HEK293 (cell line): ENCODE results near the gene ROR2.
"Not testable (repeated sequence)": the region's sequence is repeated elsewhere in the genome, so short reads cannot be mapped to it uniquely, and the experiment has no call there.

Experiments
- CTCF ChIA-PET: fragments of 350-600 bp; formaldehyde crosslinking; extraction: SDS; loops from one replicate; lab custom pipeline; 2021; ENCODE audit warnings: antibody characterized with exemption; lab: Yijun Ruan, JAX
- POLR2A ChIA-PET: fragments of 300-600 bp; formaldehyde crosslinking; extraction: SDS; loops from one replicate; lab custom pipeline; 2020; ENCODE audit warnings: antibody characterized with exemption, inconsistent platforms; lab: Yijun Ruan, JAX
- H3K27ac ChIP-seq: fragments of 200-500 bp; sonication (Bioruptor generic); 2 replicates; pipeline ENCODE4 v1.5.1; 2014; ENCODE audit warnings: low read depth, low read length, control low read depth, inconsistent platforms; ENCODE audit errors: extremely low read depth
- H3K36me3 ChIP-seq, 2 experiments: fragments of 200-500 bp in 1 of 2; sonication (Bioruptor generic) in 1 of 2; 1 replicate in 1 of 2; 2 replicates in 1 of 2; pipeline ENCODE4 v1.5.1; 2014 to 2017; ENCODE audit warnings: inconsistent platforms in 2 of 2, low read length in 2 of 2; ENCODE audit not compliant: control insufficient read depth in 2 of 2, insufficient read depth in 1 of 2
- H3K4me1 ChIP-seq: fragments of 200-500 bp; sonication (Bioruptor generic); 2 replicates; pipeline ENCODE4 v1.5.1; 2014; ENCODE audit warnings: mild to moderate bottlenecking, low read length, inconsistent platforms; ENCODE audit not compliant: control insufficient read depth, insufficient read depth
- H3K4me3 ChIP-seq: 2 replicates; pipeline ENCODE4 v1.5.1; 2011; ENCODE audit warnings: low read depth, mild to moderate bottlenecking, control low read depth, low read length, moderate library complexity
- H3K9me3 ChIP-seq: fragments of 200-500 bp; sonication (Bioruptor generic); 2 replicates; pipeline ENCODE4 v1.5.1; 2014; ENCODE audit warnings: low read depth, low read length, inconsistent platforms; ENCODE audit not compliant: control insufficient read depth, insufficient read depth
- FEZF1 ChIP-seq: fragments of 450-650 bp; formaldehyde crosslinking; IDR thresholded peaks from 2 replicates; pipeline ENCODE4 v1.5.1; 2016; ENCODE audit warnings: missing biosample characterization, missing genetic modification characterization
- IKZF3 ChIP-seq: fragments of 450-650 bp; IDR thresholded peaks from 2 replicates; pipeline ENCODE4 v1.5.0; 2018; ENCODE audit warnings: missing biosample characterization, mild to moderate bottlenecking, missing genetic modification characterization, moderate library complexity
- KLF17 ChIP-seq: fragments of 450-650 bp; formaldehyde crosslinking; IDR thresholded peaks from 2 replicates; pipeline ENCODE4 v1.5.1; 2016; ENCODE audit warnings: missing biosample characterization, missing genetic modification characterization
- PRDM10 ChIP-seq: fragments of 450-650 bp; formaldehyde crosslinking; IDR thresholded peaks from 2 replicates; pipeline ENCODE4 v1.5.1; 2016; ENCODE audit warnings: missing biosample characterization, missing genetic modification characterization
- REST ChIP-seq: fragments of 450-650 bp; formaldehyde crosslinking; IDR thresholded peaks from 2 replicates; pipeline ENCODE4 v1.5.1; 2016; ENCODE audit warnings: missing biosample characterization, missing genetic modification characterization
- SETDB1 ChIP-seq: IDR thresholded peaks from one replicate; pipeline ENCODE4 v1.6.1; 2017; ENCODE audit warnings: mild to moderate bottlenecking, low read length, moderate library complexity, mixed read lengths; ENCODE audit not compliant: insufficient read length
- SP3 ChIP-seq: fragments of 450-650 bp; formaldehyde crosslinking; IDR thresholded peaks from 2 replicates; pipeline ENCODE4 v1.5.1; 2016; ENCODE audit warnings: missing biosample characterization, missing genetic modification characterization
- SP7 ChIP-seq: fragments of 450-650 bp; formaldehyde crosslinking; IDR thresholded peaks from 2 replicates; pipeline ENCODE4 v1.5.1; 2016; ENCODE audit warnings: missing biosample characterization, missing genetic modification characterization
- TRIM28 ChIP-seq: IDR thresholded peaks from 2 replicates; pipeline ENCODE4 v1.6.1; 2011; ENCODE audit warnings: low read length, control low read depth, borderline replicate concordance
- ZBTB6 ChIP-seq: fragments of 450-650 bp; formaldehyde crosslinking; IDR thresholded peaks from 2 replicates; pipeline ENCODE4 v1.5.1; 2017; ENCODE audit warnings: missing biosample characterization, missing genetic modification characterization
- ZFP69B ChIP-seq: fragments of 450-650 bp; formaldehyde crosslinking; IDR thresholded peaks from 2 replicates; pipeline ENCODE4 v1.5.1; 2016; ENCODE audit warnings: missing biosample characterization, missing genetic modification characterization
- ZIC2 ChIP-seq: fragments of 450-650 bp; formaldehyde crosslinking; IDR thresholded peaks from 2 replicates; pipeline ENCODE4 v1.5.1; 2016; ENCODE audit warnings: missing biosample characterization, missing genetic modification characterization
- ZNF335 ChIP-seq: fragments of 450-650 bp; formaldehyde crosslinking; conservative IDR thresholded peaks from 2 replicates; pipeline ENCODE4 v1.5.1; 2016; ENCODE audit warnings: missing biosample characterization, missing genetic modification characterization
- ZNF341 ChIP-seq: fragments of 450-650 bp; formaldehyde crosslinking; IDR thresholded peaks from 2 replicates; pipeline ENCODE4; 2016; ENCODE audit warnings: low read depth, missing biosample characterization, missing genetic modification characterization
- ZNF473 ChIP-seq: fragments of 450-650 bp; formaldehyde crosslinking; IDR thresholded peaks from 2 replicates; pipeline ENCODE4 v1.5.1; 2017; ENCODE audit warnings: missing biosample characterization, missing genetic modification characterization
- ZNF488 ChIP-seq: fragments of 450-650 bp; formaldehyde crosslinking; IDR thresholded peaks from 2 replicates; pipeline ENCODE4 v1.5.1; 2016; ENCODE audit warnings: missing biosample characterization, missing genetic modification characterization
- ZNF580 ChIP-seq: fragments of 450-650 bp; formaldehyde crosslinking; IDR thresholded peaks from 2 replicates; pipeline ENCODE4 v1.5.1; 2016; ENCODE audit warnings: missing biosample characterization, missing genetic modification characterization
- ZSCAN30 ChIP-seq: fragments of 450-650 bp; IDR thresholded peaks from 2 replicates; pipeline ENCODE4 v1.5.1; 2018; ENCODE audit warnings: missing biosample characterization, mild to moderate bottlenecking, missing genetic modification characterization, moderate library complexity

Gene ROR2

GRCh38 chr9:91541734-91542133 lies 408.3 kb downstream of the ROR2 start (continued):
- no peak for TF ChIP-seq ZNF580 (tag by site-specific recombination)
- TF ChIP-seq ZNF341 (tag by site-specific recombination), result no peak
- TF ChIP-seq, all 188 proteins: peak for 0

- H3K9me3 ChIP-seq, H3K27ac ChIP-seq, H3K4me1 ChIP-seq, POLR2A ChIA-PET, H3K4me3 ChIP-seq, H3K36me3 ChIP-seq: not testable (repeated sequence)
- CTCF ChIA-PET, result interaction anchor here (0.8 kb wide), 1 partner anchor 556 kb away, joined by 3 read pairs; no protein-coding TSS in a partner anchor
Measured at GRCh38 chr9:91540506-91540905, 409.5 kb downstream of the ROR2 start.

- TF ChIP-seq IKZF3 (tag by site-specific recombination), result 0 out of 2 replicates have a peak, but pooled peaks have one; percentile 13
- TF ChIP-seq ZNF473, result no peak
- peak; percentile 62 for TF ChIP-seq ZIC2 (tag by site-specific recombination)
- no peak for TF ChIP-seq SP3 (tag by site-specific recombination)
- peak; percentile 59; the same call in 1 of the 2 replicates for TF ChIP-seq KLF17 (tag by site-specific recombination)
- peak; percentile 55 for TF ChIP-seq ZNF335 (tag by site-specific recombination)
- 0 out of 2 replicates have a peak, but pooled peaks have one; percentile 23 for TF ChIP-seq PRDM10 (tag by site-specific recombination)
- TF ChIP-seq TRIM28, result peak; percentile 77; the same call in 1 of the 2 replicates
- TF ChIP-seq ZNF488 (tag by site-specific recombination), result 0 out of 2 replicates have a peak, but pooled peaks have one; percentile 40
- 0 out of 2 replicates have a peak, but pooled peaks have one; percentile 11 for TF ChIP-seq SP7 (tag by site-specific recombination)
- TF ChIP-seq SETDB1, result peak; percentile 29
- TF ChIP-seq ZFP69B (tag by site-specific recombination), result no peak
- TF ChIP-seq REST (tag by site-specific recombination), result peak; percentile 93
- peak; percentile 45; the same call in 1 of the 2 replicates for TF ChIP-seq FEZF1 (tag by site-specific recombination)
- no peak for TF ChIP-seq ZBTB6 (tag by site-specific recombination)
- 0 out of 2 replicates have a peak, but pooled peaks have one; percentile 13 for TF ChIP-seq ZSCAN30 (tag by site-specific recombination)
- H3K36me3 ChIP-seq, result no peaks in the 10 kb centered on the region
- peaks cover 3% of the 10 kb centered on the region; the same call in 1 of the 2 replicates for H3K4me1 ChIP-seq
- H3K4me3 ChIP-seq, result no peak overlapping the region
- no peak overlapping the region for H3K27ac ChIP-seq
- CTCF ChIA-PET, result interaction anchor here (0.7 kb wide), 2 partner anchors 148 to 193 kb away, joined by 3 read pairs; no protein-coding TSS in a partner anchor
- no peaks in the 10 kb centered on the region for H3K9me3 ChIP-seq
- POLR2A ChIA-PET, result no interaction called here
Measured at GRCh38 chr9:91536211-91536691, 413.8 kb downstream of the ROR2 start.
